RPMI7951 (cell line): Measurements from ENCODE around the gene RWDD3. TPM values are rescaled to one million over a fixed set of nuclear protein-coding genes. Genes with fewer than 3 reads are reported as not detected.

Source experiments
- DNase-seq: peaks from one replicate; pipeline ENCODE4 v3.0.0-alpha.2; 2012; ENCODE audit warnings: low read depth
- total RNA-seq: library from RNA; depleted of rRNA; stranded (reverse); fragments of >200 nt; shearing (Covaris generic); gene quantifications from 2 replicates; pipeline ENCODE4 v1.2.3, GENCODE V29; 2014

RWDD3 gene
- total RNA-seq, 1 experiment from 2014 or later: 21.3 TPM

- DNase-seq: no peak
These were observed 3.8 kb upstream of the RWDD3 start for GRCh38 chr1:95230256-95230655.

GRCh38 chr1:95230768-95231191, 3.2 kb upstream of the RWDD3 start:
- no peak for DNase-seq

GRCh38 chr1:95232646-95233318, 1.2 kb upstream of the RWDD3 start:
- no peak for DNase-seq

- DNase-seq: peak; percentile 27
These were observed 682 bp upstream of the RWDD3 start for GRCh38 chr1:95233319-95233736.

GRCh38 chr1:95236784-95237575, 3.0 kb downstream of the RWDD3 start:
- DNase-seq: no peak

- DNase-seq: no peak
These were observed 4.1 kb downstream of the RWDD3 start for GRCh38 chr1:95237981-95238703.

GRCh38 chr1:95245029-95245428, 11.0 kb downstream of the RWDD3 start:
- no peak for DNase-seq

GRCh38 chr1:95246511-95246910, 12.5 kb downstream of the RWDD3 start:
- DNase-seq: no peak

- no peak for DNase-seq
These were observed 13.6 kb downstream of the RWDD3 start for GRCh38 chr1:95247607-95248006.

GRCh38 chr1:95249916-95250315, 15.9 kb downstream of the RWDD3 start:
- no peak for DNase-seq

GRCh38 chr1:95252422-95252821, 18.4 kb downstream of the RWDD3 start:
- DNase-seq: no peak

GRCh38 chr1:95254959-95255358, 20.9 kb downstream of the RWDD3 start:
- no peak for DNase-seq

GRCh38 chr1:95255826-95256225, 21.8 kb downstream of the RWDD3 start:
- no peak for DNase-seq

- no peak for DNase-seq
These were observed 23.7 kb downstream of the RWDD3 start for GRCh38 chr1:95257758-95258157.

- no peak for DNase-seq
These were observed 25.2 kb downstream of the RWDD3 start for GRCh38 chr1:95259245-95259644.

- no peak for DNase-seq
These were observed 28.9 kb downstream of the RWDD3 start for GRCh38 chr1:95262913-95263312.

- no peak for DNase-seq
These were observed 29.4 kb downstream of the RWDD3 start for GRCh38 chr1:95263450-95263849.

GRCh38 chr1:95265106-95265505, 31.1 kb downstream of the RWDD3 start:
- DNase-seq: no peak

GRCh38 chr1:95276429-95276828, 42.4 kb downstream of the RWDD3 start:
- DNase-seq: no peak

GRCh38 chr1:95278173-95279006, 44.4 kb downstream of the RWDD3 start:
- DNase-seq: no peak

- no peak for DNase-seq
These were observed 47.9 kb downstream of the RWDD3 start for GRCh38 chr1:95281781-95282517.
